Measurements from ENCODE around the gene L3MBTL4. TPM values are rescaled to one million over a fixed set of nuclear protein-coding genes. Genes with fewer than 3 reads are reported as not detected.

The L3MBTL4 gene
- total and polyA plus RNA-seq, 9 of the 15 experiments (the other 6 are each of a cell fraction or from before 2014, with no cell fraction given) = not detected

GRCh38 chr18:6331872-6332271, 82.8 kb downstream of the L3MBTL4 start (continued):
- TF ChIP-seq SFPQ (IDR thresholded peaks at IDR 0.05; ENCODE audit: low read depth, low read length) (no peak), ZNF224 (CRISPR knock-in tag; IDR thresholded peaks at IDR 0.05) (no peak), HCFC1 (IDR thresholded peaks at IDR 0.05; ENCODE audit: low read depth, low read length) (no peak), ZNF609 (CRISPR knock-in tag; IDR thresholded peaks at IDR 0.05; ENCODE audit: borderline replicate concordance) (no peak), PCBP2 (IDR thresholded peaks at IDR 0.05; ENCODE audit: low read depth, low read length, poor library complexity, severe bottlenecking) (no peak), ZBTB12 (CRISPR knock-in tag; IDR thresholded peaks at IDR 0.05) (no peak), NR1H2 (CRISPR knock-in tag; IDR thresholded peaks at IDR 0.05) (no peak), EP300 (IDR thresholded peaks at IDR 0.05; ENCODE audit: low read length) (no peak)

All from K562 (cell line).